ENCODE measurements around the gene TECRL.

The TECRL gene

GRCh38 chr4:64409300-64409699 lies at the start of gene TECRL:
TSS of gene TECRL (minus strand) at chr4:64409450. CDS start at chr4:64409351, 99 bp downstream.
- no peak within 1 kb of the TSS for H3K27ac ChIP-seq
- ChIA-PET CTCF (no interaction called here), POLR2A (ENCODE audit: low non-redundant PET) (no interaction called here)
- no peak for TF ChIP-seq CTCF (conservative IDR thresholded peaks at IDR 0.05; ENCODE audit: low read depth)
- no peak for DNase-seq (ENCODE audit: low spot score)

- no peak for DNase-seq (ENCODE audit: low spot score)
- H3K27ac ChIP-seq = no peak overlapping the region
- ChIA-PET POLR2A (ENCODE audit: low non-redundant PET) (no interaction called here), CTCF (no interaction called here)
- no peak for TF ChIP-seq CTCF (conservative IDR thresholded peaks at IDR 0.05; ENCODE audit: low read depth)
These were observed 23.4 kb upstream of the TECRL start for GRCh38 chr4:64432674-64433073.

GRCh38 chr4:64430933-64431332 lies 21.7 kb upstream of the TECRL start:
- ChIA-PET CTCF (no interaction called here), POLR2A (ENCODE audit: low non-redundant PET) (no interaction called here)
- no peak overlapping the region for H3K27ac ChIP-seq
- DNase-seq (ENCODE audit: low spot score) = no peak
- TF ChIP-seq CTCF (conservative IDR thresholded peaks at IDR 0.05; ENCODE audit: low read depth) = no peak

GRCh38 chr4:64417974-64418373 lies 8.7 kb upstream of the TECRL start:
- no peak overlapping the region for H3K27ac ChIP-seq
- peak; percentile 6 for DNase-seq (ENCODE audit: low spot score)
- ChIA-PET CTCF (interaction anchor here (0.7 kb wide), 1 partner anchor 1484 kb away, joined by 3 read pairs; no protein-coding TSS in a partner anchor), POLR2A (ENCODE audit: low non-redundant PET) (no interaction called here)
- no peak for TF ChIP-seq CTCF (conservative IDR thresholded peaks at IDR 0.05; ENCODE audit: low read depth)

GRCh38 chr4:64407000-64407399 lies 2.2 kb downstream of the TECRL start:
- ChIA-PET CTCF (no interaction called here), POLR2A (ENCODE audit: low non-redundant PET) (no interaction called here)
- no peak for TF ChIP-seq CTCF (conservative IDR thresholded peaks at IDR 0.05; ENCODE audit: low read depth)
- no peak for DNase-seq (ENCODE audit: low spot score)
- no peak overlapping the region for H3K27ac ChIP-seq

GRCh38 chr4:64405761-64406160 lies 3.5 kb downstream of the TECRL start:
- no peak overlapping the region for H3K27ac ChIP-seq
- DNase-seq (ENCODE audit: low spot score) = no peak
- no peak for TF ChIP-seq CTCF (conservative IDR thresholded peaks at IDR 0.05; ENCODE audit: low read depth)
- CTCF ChIA-PET = no interaction called here
- POLR2A ChIA-PET (ENCODE audit: low non-redundant PET) = no interaction called here

GRCh38 chr4:64402684-64403083 lies 6.6 kb downstream of the TECRL start:
- POLR2A ChIA-PET (ENCODE audit: low non-redundant PET) = no interaction called here
- no peak for DNase-seq (ENCODE audit: low spot score)
- TF ChIP-seq CTCF (conservative IDR thresholded peaks at IDR 0.05; ENCODE audit: low read depth) = no peak

More at GRCh38 chr4:64402684-64403083, 6.6 kb downstream of the TECRL start:
- CTCF ChIA-PET = no interaction called here
- no peak overlapping the region for H3K27ac ChIP-seq
